ENCODE results near the gene SCYL3.
"Not testable (repeated sequence)": the region's sequence is repeated elsewhere in the genome, so short reads cannot be mapped to it uniquely, and the experiment has no call there.

Gene SCYL3

DNA sequence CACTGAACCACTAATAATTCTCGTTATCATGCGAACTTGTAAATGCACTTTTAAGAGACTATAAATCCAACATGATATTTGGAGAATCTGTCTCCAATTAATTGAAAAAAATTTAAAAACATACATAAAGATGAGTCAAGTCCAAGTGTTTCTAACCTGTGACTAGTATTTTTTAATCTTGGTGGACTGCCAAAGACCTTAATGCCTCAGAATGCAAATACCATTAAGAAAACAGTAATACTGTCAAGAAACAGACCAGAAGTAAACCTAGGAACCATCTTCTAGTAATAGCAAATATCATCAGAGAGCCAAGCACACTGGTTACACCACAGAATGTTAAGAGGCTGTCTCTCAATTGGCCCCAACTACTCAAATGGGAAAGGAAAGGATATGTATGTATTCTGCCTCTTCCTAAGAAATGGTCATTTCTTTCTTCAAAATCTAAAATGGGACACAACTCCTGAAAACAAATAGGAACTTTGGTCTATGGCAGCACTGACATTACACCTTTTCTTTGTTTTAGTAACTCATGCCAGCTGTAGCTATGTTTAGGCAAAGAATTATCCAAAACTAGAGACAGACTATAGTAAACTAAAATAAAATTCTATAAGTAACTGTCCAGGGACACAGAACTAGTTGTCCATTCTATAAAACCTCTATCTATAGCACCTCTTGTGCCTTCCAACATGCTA is 15.8 kb downstream of the SCYL3 start:
- no peak for DNase-seq (ENCODE audit: low read depth, low spot score)

DNA sequence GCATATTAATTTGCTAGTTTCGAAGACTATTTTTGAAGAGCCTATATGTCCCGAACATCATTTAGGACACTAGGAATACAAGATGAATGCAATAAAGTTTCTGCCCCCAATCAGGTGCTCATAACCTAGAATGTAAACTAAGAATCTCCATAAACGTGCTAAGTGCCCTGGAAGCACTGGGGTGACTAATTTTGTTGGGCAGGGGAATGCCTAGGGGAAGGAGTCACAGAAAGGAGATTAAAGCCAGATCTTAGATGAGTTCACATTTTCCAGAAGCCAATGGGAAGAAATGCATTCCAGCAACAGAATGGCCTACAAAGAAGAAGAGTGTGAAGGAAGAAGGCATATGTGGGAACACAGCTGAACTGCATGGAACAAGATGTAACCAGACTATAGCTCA is 19.5 kb downstream of the SCYL3 start:
- DNase-seq (ENCODE audit: low read depth, low spot score) = no peak
- no peak overlapping the region for H3K4me3 ChIP-seq (ENCODE audit: low read length)

More for the DNA sequence above, 15.8 kb downstream of the SCYL3 start:
- no peak overlapping the region for H3K4me3 ChIP-seq (ENCODE audit: low read length)

DNA sequence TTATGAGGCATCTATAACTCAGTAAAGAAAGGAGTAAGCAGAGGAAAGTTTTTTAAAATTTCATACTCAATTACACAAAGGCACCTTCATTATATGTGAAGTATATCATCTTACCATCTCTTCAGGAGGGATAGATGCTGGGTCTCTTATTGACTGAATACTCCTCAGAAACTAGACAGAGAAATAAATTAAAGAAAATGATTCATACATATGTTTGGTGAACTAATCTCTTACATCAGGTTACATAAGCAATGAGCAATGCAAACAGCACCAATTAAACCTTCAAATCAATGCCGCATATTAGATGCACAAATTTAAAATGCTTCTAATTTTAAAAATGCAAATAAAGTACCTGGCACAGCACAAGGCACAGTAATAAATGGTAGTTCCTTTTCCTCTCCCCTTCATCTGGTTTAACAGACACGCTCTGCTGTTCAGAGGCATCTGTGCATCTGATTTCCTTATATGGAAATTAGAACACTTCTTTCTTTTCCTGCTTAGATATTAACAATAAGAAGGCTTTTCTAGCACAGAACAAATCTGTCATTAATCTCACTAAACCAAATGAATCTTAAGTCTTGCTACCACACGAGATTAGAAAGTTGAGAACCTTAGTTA is 20.0 kb downstream of the SCYL3 start:
- peak; percentile 44 for DNase-seq (ENCODE audit: low read depth, low spot score)
- H3K4me3 ChIP-seq (ENCODE audit: low read length) = no peak overlapping the region

DNA sequence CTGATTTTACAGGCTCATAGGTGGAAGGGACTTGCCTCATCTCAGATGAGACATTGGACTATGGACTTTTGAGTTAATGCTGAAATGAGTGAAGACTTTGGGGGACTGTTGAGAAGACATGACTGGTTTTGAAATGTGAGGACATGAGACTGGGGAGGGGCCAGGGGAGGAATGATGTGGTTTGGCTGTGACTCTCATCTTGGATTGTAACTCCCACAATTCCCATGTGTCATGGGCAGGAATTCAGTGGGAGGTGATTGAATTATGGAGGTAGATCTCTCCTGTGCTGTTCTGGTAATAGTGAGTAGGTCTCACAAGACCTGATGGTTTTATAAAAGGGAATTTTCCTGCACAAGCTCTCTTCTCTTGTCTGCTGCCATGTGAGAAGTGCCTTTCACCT is 20.8 kb downstream of the SCYL3 start:
- no peak overlapping the region for H3K4me3 ChIP-seq (ENCODE audit: low read length)
- no peak for DNase-seq (ENCODE audit: low read depth, low spot score)

DNA sequence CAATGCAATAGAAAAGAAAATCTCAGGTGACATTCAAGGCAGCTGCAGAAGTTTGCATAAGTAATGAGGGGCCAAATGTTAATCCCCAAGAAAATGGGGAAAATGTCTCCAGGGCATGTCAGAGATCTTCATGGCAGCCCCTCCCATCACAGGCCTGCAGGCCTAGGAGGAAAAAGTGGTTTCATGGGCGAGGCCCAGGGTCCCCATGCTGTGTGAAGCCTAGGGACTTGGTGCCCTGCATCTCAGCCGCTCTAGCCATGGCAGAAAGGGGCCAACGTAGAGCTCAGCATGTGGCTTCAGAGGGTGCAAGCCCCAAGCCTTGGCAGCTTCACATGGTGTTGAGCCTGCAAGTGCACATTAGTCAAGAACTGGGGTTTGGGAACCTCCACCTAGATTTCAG is 21.7 kb downstream of the SCYL3 start:
- DNase-seq (ENCODE audit: low read depth, low spot score); H3K4me3 ChIP-seq (ENCODE audit: low read length): not testable (repeated sequence)

DNA sequence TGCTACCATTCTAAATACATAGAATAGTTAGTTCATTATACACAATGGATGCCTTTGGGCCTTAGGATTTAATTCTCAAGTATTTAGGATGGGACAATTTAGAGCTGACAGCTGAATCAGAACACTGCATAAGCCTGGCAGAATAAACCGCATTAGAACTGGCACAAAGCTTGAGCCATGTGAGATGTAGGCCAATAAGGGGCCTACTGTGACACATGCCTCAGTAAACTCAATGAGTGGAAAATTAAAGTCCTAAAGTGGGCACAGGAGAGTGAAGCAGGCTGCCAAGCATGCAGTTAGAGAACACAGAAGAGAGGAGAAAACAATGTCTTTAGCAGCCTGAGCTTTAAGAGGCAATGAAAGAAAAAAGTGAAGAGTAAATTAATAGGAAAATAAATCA is 24.3 kb downstream of the SCYL3 start:
- H3K4me3 ChIP-seq (ENCODE audit: low read length) = no peak overlapping the region
- no peak for DNase-seq (ENCODE audit: low read depth, low spot score)

DNA sequence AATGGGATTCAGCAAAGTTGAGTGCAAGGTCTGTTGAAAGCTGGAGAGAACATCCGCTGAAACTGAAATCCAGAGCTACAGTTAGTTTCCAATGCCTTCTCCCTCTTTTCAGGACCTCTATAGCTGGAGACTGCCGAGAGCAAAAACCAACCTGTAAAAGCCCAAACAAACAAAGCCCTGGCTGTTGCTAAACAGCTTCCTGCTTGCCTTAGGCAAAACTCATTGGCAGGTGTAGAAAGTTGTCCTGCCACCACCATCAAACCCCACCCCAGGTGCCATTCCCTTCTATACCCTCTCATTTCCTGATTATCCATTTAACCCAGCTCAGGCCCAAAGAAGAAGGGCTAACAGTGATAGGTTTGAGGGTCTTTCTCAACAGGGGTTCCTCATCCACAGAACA is 24.7 kb downstream of the SCYL3 start:
- DNase-seq (ENCODE audit: low read depth, low spot score) = no peak
- no peak overlapping the region for H3K4me3 ChIP-seq (ENCODE audit: low read length)

DNA sequence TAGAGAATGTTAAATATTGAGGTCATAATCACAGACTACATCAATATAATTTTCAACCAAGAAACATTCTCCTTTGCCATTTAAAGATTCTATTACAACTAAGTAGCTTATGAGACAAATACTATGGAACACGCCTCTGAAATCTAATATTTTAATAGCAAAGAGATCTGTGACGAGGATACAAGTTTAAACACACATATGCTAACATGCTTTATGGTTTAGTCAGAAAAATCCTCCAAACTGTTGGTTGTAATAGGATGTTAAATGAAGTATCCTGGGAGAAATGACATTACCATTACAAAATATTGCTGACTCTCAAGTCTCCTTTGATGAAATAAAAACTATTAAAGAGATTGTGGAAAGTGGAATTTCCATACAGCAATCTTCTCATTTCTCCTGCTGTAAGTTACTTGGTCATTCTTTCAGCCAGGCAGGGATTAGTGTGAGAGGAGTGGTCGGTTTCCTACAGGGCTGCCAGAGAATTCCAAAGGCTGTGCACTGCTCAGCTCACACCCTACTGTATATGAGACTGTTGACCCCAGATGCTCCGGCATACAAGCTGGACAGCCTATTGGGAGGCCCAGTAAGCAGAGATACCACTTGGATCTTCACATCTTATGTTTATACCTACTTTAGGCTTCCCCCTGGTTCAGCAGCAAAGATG is 26.6 kb downstream of the SCYL3 start:
- DNase-seq (ENCODE audit: low read depth, low spot score) = no peak
- H3K4me3 ChIP-seq (ENCODE audit: low read length) = no peak overlapping the region

DNA sequence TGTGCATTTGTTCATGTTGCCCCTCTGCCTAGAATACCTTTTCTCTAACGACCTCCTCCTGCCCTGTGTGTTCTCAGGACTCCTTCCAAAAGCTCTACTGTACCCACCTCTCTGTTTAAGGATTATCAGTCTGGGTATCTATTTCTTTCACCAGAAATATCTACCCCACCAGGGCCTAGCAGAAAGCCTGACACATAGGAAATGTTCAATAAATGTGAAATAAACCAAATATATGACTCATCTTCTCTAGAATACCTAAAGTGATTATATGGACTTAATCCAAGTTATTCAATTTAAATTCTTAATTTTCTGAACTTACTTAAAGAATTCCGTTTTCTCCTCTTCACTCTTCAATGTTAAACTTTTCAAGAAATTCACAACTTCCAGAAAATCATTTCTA is 27.1 kb downstream of the SCYL3 start:
- no peak for DNase-seq (ENCODE audit: low read depth, low spot score)

DNA sequence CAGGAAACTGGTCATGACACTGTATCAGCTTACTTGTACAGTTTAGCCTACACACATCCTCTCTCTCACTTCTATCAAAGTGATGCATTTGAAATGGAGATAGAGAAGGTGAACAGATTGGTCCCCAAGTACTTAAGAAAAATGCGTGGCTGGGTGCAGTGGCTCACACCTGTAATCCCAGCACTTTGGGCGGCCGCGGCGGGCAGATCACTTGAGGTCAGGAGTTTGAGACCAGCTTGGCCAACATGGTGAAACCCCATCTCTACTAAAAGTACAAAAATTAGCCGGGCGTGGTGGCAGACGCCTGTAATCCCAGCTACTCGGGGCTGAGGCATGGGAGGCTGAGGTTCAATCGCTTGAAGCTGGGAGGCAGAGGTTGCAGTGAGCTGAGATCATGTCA is 29.2 kb downstream of the SCYL3 start:
- DNase-seq (ENCODE audit: low read depth, low spot score); H3K4me3 ChIP-seq (ENCODE audit: low read length): not testable (repeated sequence)

More for the DNA sequence above, 27.1 kb downstream of the SCYL3 start:
- H3K4me3 ChIP-seq (ENCODE audit: low read length) = no peak overlapping the region

DNA sequence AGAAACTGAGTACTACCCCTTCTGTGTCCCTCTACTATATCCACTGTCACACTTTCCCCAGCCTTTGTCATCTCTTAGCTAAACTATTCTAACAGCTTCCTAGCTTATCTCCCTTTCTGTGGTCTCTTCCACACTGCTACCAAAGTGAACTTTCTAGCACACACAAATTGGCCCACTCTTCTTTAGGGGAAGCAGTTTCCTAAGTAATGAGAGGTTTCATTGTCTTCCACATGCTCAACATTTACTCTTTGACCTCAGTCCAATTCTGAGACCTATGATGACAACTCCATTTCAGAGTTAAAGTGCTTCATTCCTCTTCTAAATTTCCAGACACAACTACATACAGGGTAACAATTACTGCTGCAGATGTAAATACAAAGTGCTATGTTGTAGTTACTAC is 32.9 kb downstream of the SCYL3 start:
- H3K4me3 ChIP-seq (ENCODE audit: low read length) = no peak overlapping the region
- DNase-seq (ENCODE audit: low read depth, low spot score) = no peak

DNA sequence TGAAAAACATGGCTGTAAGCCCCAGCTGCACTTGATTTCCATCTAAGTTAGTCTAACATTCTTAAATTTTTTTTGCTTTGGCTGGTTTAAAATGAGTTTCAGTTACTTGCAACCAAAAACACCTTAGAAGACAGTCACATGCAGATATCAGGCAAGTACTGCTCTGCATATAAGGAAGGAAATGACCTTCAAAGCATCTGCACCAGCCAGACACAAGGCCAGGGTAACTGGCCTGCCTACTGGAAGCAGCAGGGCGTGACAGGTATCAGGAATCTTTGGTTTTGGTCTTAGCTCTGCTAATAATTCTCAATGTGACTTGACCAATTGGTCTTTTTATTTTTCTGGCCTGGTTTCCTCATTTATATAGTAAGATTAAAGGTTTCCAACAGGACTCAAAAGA is 33.5 kb downstream of the SCYL3 start:
- no peak for DNase-seq (ENCODE audit: low read depth, low spot score)
- no peak overlapping the region for H3K4me3 ChIP-seq (ENCODE audit: low read length)

DNA sequence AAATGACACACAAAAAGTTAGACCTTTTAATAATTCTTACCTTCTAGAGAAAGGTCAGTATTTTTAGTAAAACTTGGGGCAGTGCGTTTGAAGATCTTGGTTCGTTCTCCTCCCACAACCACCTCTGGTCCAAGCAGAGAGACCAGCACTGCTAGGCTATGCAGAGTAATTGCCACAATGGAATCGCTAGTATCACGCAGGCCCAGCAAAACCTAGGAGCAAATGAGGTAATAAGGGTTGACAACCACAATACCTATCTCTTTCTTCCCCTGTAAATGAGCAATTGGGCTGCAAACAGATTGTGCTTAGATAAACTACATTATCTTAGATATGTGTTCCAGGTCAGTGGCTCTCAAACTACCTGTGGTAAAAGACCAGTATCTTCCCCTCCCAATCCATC is 34.7 kb downstream of the SCYL3 start:
- no peak for DNase-seq (ENCODE audit: low read depth, low spot score)

DNA sequence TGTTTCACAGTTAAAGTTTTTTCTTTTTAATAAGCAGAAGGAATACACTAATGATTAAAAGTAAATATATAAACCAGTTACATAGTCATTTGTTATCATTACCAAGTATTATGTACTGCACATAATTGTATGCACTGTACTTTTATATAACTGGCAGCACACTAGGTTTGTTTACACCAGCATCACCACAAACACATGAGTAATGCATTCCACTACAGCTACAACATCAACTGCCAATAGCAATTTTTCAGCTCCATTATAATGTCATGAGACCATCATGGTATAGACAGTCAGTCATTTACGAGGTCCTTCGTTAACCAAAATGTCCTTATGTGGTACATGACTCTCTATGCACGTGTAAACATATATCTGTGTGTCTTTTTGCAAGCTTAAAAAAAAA is 35.2 kb downstream of the SCYL3 start:
- no peak for DNase-seq (ENCODE audit: low read depth, low spot score)
- no peak overlapping the region for H3K4me3 ChIP-seq (ENCODE audit: low read length)

More for the DNA sequence above, 34.7 kb downstream of the SCYL3 start:
- H3K4me3 ChIP-seq (ENCODE audit: low read length) = no peak overlapping the region

DNA sequence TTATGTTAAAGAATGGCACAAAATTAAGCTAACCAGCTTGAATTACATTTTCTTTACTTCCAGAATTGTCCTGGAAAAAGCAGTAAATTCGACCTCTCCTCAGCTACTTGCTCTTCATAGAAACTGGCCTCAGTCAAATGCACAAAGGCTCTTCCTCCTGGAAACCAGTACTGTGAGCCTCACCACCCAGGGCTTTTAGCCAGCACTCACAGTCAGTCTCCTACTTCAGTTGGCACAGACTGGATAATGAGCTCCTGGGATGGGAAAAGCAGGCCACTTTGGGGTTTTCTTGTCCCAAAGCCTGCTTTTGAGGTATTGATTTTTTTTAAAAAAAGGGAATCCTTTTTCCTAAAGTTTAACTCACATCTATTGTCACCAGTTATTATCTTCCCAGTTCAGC is 40.4 kb downstream of the SCYL3 start:
- no peak overlapping the region for H3K4me3 ChIP-seq (ENCODE audit: low read length)
- no peak for DNase-seq (ENCODE audit: low read depth, low spot score)

DNA sequence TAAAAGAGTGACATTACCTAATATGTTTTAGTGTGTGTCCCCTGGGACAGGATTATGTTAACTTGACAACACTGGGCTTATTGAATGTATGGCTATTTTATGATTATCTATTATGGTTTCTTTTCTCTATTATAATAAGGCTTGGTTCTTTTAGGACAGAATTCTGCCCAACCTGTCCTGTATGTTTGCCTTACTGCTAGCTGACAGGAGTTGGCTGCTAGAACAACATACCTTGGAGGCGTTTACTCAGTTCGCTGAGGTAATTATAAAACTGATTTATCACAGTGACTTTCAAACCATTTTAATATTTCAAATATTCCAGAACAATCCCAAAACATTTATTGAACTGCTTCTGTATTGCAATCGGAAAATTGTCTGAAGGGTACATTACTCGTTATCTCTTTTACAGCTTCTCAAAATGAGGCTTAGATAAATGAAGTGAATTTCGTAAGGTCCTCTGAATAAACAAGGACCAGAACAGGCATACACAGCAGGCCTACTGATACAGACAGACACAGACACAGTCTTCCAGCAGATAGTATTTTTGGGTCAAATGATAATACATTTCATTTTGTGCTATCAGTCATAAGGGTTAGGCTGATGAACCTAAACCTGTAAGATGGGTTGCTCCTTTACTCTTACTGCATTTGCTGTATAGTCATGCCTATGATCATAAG is 44.2 kb downstream of the SCYL3 start:
- no peak for DNase-seq (ENCODE audit: low read depth, low spot score)
- no peak overlapping the region for H3K4me3 ChIP-seq (ENCODE audit: low read length)

DNA sequence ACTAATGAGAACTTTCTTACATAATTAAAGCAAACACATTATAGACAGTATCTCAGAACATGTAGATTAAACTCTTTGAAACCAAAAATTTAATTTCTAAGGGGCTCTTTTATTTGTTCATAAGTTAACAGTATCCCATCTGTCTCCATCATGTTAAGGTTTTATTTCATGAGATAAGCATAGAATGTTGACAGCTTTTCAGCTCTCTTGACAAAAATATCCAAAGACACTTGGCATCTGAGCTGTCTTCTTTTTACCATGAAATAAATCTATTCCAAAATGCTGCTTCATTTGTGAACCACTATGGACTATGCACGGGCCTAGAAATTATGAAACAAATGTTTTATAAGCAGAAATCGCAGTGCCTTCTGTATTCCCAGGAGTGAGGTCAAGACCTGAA is 45.2 kb downstream of the SCYL3 start:
- no peak overlapping the region for H3K4me3 ChIP-seq (ENCODE audit: low read length)
- DNase-seq (ENCODE audit: low read depth, low spot score) = no peak

DNA sequence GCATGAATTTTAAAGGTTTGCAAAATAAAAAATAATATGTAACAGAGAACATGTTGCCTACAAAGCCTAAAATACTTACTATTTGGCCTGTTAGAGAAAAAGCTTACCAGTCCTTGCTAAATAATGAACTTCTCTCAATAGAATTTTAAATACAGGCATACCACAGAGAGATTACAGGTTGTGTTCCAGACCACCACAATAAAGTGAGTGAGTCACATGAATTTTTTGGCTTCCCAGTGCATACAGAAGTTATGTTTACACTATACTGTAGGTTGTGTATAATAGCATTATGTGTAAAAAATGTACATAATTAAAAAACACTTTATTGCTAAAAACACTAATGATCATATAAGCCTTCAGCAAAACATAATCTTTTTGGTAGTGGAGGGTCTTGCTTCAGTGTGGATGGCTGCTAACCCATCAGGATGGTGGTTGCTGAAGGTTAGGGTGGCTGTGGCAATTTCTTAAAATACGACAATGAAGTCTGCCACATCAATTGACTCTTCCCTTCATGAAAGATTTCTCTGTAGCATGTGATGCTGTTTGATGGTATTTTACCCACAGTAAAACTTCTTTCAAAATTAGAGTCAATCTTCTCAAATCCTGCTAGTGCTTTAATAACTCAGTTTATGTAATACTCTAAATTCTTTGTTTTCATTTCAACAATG is 48.6 kb downstream of the SCYL3 start:
- no peak overlapping the region for H3K4me3 ChIP-seq (ENCODE audit: low read length)
- peak; percentile 53 for DNase-seq (ENCODE audit: low read depth, low spot score)

DNA sequence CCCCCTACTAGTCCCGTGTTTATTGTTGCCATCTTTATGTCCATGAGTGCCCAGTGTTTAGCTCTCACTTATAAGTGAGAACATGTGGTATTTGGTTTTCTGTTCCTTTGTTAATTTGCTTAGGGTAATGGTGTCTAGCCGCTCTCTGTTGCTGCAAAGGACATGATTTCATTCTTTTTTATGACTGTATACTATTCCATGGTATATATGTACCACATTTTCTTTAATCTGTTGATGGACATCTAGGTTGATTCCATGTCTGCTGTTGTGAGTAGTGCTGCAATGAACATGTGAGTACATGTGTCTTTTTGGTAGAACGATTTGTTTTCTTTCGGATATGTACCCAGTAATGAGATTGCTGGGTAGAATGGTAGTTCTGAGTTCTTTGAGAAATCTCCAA is 54.8 kb downstream of the SCYL3 start:
- no peak overlapping the region for H3K4me3 ChIP-seq (ENCODE audit: low read length)
- DNase-seq (ENCODE audit: low read depth, low spot score) = no peak

DNA sequence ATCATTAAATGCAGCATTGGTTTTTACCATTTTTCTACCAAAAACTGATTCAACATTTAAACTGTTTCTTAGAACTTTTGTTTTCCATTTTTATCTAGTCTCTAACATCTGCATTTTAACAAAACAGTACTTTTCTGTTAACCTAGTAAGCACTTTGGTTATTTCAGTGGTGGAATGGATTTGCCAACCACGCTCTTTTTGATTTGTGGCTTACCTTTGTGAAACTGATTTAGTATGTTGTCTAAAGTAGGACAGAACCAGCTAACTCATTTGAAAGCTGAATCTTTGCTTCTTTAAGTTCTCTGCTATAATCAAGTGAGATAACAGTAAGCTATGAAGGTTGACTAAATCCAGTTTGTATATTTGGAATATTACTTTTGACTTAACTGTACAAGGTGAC is 57.5 kb downstream of the SCYL3 start:
- DNase-seq (ENCODE audit: low read depth, low spot score) = no peak
- H3K4me3 ChIP-seq (ENCODE audit: low read length) = no peak overlapping the region
